Hematopoietic multipotent progenitor cell treated with erythropoietin and hydrocortisone succinate and interleukin-3 and kit ligand, for 4 days (in vitro differentiated cells): ENCODE measurements around the gene SDC3.

Experiments used
- DNase-seq: peaks from one replicate; pipeline ENCODE4 v3.0.0-alpha.2; 2015

SDC3 gene

GRCh38 chr1:30845904-30846290 is 62.7 kb downstream of the SDC3 start:
- no peak for DNase-seq

- no peak for DNase-seq
Measured at GRCh38 chr1:30845237-30845903, 63.2 kb downstream of the SDC3 start.

DNA sequence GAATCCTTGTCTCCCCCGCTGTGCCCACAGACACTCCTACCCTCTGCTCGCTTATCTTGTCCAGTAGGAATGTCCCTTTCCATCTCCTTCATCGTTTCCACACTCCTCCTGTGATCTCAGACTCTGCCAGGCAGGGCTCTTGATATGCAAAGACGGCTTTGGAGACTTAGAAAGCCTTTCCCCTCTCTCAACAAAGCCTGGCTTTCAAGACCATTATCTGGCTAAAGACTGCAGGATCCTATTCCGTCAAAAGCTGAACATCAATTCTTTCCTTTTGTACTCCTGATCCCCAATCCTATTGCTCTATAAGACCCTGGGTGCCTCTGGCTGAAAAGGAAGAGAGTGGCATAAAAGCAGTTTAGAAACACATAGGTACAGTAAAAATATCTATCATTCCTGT is 63.9 kb downstream of the SDC3 start:
- no peak for DNase-seq

- no peak for DNase-seq
Measured at GRCh38 chr1:30842697-30843354, 65.7 kb downstream of the SDC3 start.

DNA sequence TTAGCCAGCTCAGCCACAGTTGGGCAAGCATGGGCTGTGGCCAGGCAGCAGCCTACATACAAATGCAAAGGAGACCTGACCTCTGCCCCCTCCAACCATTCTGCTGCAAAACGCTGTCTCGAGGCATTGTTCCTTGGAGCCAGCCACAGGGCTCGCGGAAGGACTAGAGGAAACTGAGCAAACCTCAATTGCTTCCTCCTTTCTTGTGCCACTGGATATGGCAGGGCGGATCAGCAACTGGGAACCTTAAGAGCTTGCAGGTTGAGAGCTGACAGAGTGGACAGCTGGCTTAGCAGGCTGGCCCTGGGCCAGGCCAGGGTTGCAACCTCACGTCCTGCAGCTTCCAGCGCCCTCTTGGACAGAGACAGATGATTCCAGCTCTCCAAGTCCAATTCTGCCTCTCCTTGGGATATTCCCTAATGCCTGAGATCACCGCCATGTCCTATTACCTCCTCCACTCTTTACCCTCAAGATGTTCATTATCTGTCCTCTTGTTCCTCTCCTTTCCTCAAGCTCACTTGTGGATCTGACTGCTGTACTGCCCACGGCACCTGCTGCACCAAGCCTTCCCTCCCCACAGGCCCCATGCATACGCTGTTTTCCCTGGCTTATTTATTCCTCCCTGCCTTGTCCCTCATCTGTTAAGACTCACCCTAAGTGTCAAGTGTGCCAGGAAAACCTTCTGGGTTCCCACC is 67.5 kb downstream of the SDC3 start:
- peak; percentile 38 for DNase-seq

- no peak for DNase-seq
Measured at GRCh38 chr1:30839827-30840359, 68.7 kb downstream of the SDC3 start.

DNA sequence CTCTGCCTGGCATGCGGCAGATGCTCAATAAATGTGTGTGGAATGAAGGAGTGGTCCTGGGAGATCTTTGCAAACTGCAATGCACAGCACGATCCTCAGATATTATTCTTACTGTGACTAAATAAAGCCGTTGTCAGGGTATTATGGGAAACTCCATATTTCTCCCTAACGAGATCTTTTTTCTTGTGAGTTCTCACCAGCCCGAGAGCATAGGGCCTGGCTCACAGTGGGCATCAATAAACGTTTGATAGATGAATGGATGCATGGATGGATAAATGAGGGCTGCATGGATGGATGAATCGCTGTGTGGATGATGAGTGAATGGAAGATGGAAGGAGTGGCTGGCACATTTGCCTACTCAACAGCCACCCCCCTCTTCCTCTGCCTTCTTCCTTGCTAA is 69.6 kb downstream of the SDC3 start:
- no peak for DNase-seq

DNA sequence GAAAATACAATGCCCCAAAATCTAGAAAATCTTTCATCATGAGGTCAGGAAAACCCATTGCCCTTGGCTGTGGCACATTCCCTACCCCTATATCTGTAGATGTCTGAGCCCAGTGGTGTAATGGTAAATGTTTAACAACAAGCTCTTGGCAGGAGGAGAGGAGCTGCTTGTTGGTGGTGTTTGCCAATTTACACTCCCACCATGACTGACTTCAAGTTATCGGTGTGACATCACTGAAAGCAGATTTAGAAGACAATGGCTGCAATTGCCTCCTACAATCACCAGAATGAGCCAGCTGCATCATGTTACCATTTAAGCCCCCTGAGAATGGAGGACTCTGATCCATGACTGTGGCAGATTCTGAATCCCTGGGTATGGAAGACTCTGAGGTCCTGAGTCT is 70.9 kb downstream of the SDC3 start:
- DNase-seq: no peak

- no peak for DNase-seq
Measured at GRCh38 chr1:30834253-30834652, 74.3 kb downstream of the SDC3 start.

- no peak for DNase-seq
Measured at GRCh38 chr1:30830537-30830936, 78.0 kb downstream of the SDC3 start.

GRCh38 chr1:30829889-30830288 is 78.7 kb downstream of the SDC3 start:
- DNase-seq: no peak

GRCh38 chr1:30824736-30825429 is 83.7 kb downstream of the SDC3 start:
- DNase-seq: no peak

GRCh38 chr1:30823969-30824735 is 84.4 kb downstream of the SDC3 start:
- DNase-seq: peak; percentile 95

- no peak for DNase-seq
Measured at GRCh38 chr1:30823627-30823968, 85.0 kb downstream of the SDC3 start.

DNA sequence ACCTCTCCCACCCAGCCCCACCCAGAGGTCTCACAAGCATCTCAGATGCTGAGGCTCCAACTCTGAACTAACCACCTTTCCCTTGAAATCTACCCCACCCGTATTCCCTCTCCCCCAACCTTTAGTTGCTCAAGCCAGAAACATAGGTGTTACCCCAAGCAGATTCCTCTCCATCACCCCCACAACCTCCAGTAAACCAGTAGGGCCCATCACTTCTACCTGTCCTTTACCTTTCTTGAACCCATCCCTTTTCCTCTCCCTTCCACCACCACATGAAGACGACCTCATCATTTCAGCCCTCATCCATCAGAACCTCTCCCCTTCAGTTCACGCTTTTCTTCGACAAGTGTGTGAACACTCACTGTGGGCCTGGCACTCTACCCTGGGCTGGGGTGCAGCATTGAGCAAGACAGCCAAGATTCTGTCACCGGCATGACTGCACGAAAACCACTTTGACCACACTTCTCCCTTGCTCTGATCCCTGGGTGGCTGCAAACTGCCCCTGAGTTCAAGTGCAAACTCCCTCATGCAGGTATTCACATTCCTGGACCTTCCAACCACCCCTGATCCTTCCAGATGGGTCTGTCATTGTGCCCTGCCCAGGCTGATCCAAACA is 85.5 kb downstream of the SDC3 start:
- peak; percentile 72 for DNase-seq

GRCh38 chr1:30822006-30822405 is 86.6 kb downstream of the SDC3 start:
- DNase-seq: no peak

DNA sequence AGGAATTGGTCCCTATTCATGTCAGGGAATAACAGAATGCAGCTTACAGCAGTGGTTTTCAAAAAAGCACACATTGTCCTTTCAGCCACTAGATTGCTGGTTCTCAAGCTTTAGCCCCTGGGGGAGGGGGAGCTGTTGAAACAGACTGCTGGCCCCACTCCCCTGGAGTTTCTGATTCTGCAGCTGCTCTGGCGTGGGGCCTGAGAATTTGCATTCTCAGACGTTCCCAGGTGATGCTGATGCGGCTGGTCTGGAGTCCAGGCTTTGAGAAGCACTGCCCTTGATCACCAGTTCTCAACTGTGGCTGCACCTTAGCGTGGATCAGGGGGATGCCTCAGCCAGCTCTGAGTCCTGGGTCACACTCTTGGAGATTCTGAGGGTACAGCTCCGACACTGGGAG is 88.3 kb downstream of the SDC3 start:
- DNase-seq: no peak
